Activated CD8-positive, alpha-beta T cell treated with anti-CD3 and anti-CD28 coated beads, Interleukin-2, amount 10 ng/mL, durations not matched to agents 7 days and 5 days (primary cell): ENCODE measurements around the gene WWOX. TPM values are rescaled to one million over a fixed set of nuclear protein-coding genes. Genes with fewer than 3 reads are reported as not detected.

Source experiments
- ATAC-seq: fragments of 150-1000 bp; cut with Tn5 transposase; one replicate; pipeline ENCODE4 v1.10.0; 2021; ENCODE audit warnings: moderate library complexity
- CTCF ChIA-PET: fragments of 350-600 bp; sonication (Branson Sonifier 250); formaldehyde crosslinking; loops from one replicate; lab custom pipeline; 2021; ENCODE audit warnings: antibody characterized with exemption; lab: Charles Lee
- POLR2A ChIA-PET: fragments of 350-600 bp; sonication (Branson Sonifier 250); formaldehyde crosslinking; loops from one replicate; lab custom pipeline; 2021; ENCODE audit warnings: antibody characterized with exemption; lab: Charles Lee
- DNase-seq: peaks from one replicate; pipeline ENCODE4 v3.0.0-alpha.2; 2020
- H3K27ac Mint-ChIP-seq: one replicate; pipeline ENCODE4 v1.8.0; 2021; ENCODE audit warnings: mild to moderate bottlenecking, mixed read lengths
- H3K27me3 Mint-ChIP-seq: one replicate; pipeline ENCODE4 v1.8.0; 2021; ENCODE audit warnings: low read depth, mixed read lengths
- H3K36me3 Mint-ChIP-seq: one replicate; pipeline ENCODE4 v1.8.0; 2021; ENCODE audit warnings: low read depth, mixed read lengths
- H3K4me1 Mint-ChIP-seq: one replicate; pipeline ENCODE4 v1.8.0; 2021; ENCODE audit warnings: low read depth, mixed read lengths
- H3K4me3 Mint-ChIP-seq: one replicate; pipeline ENCODE4 v1.8.0; 2021; ENCODE audit warnings: mild to moderate bottlenecking, mixed read lengths
- H3K9me3 Mint-ChIP-seq: one replicate; pipeline ENCODE4 v1.8.0; 2022; ENCODE audit warnings: mixed read lengths; ENCODE audit not compliant: insufficient read depth
- total RNA-seq, 2 experiments: library from RNA; stranded (reverse); gene quantifications; one replicate each; pipeline ENCODE4 v1.2.3, GENCODE V29; 2021

The WWOX gene
- total RNA-seq, 2 experiments from 2014 or later = 34.4 to 34.9 TPM

- H3K27ac Mint-ChIP-seq = no peak overlapping the region
- ATAC-seq = no peak
- H3K4me1 Mint-ChIP-seq = peaks cover 4% of the 10 kb centered on the region
- POLR2A ChIA-PET = interaction anchor here (0.6 kb wide), 1 partner anchor 89 kb away, joined by 3 read pairs; no protein-coding TSS in a partner anchor
- H3K36me3 Mint-ChIP-seq = no peaks in the 10 kb centered on the region
- H3K27me3 Mint-ChIP-seq = no peaks in the 10 kb centered on the region
- DNase-seq = no peak
- H3K9me3 Mint-ChIP-seq = no peaks in the 10 kb centered on the region
- no peak overlapping the region for H3K4me3 Mint-ChIP-seq
- CTCF ChIA-PET = no interaction called here
These were observed 789.9 kb downstream of the WWOX start for GRCh38 chr16:78889346-78889745.

GRCh38 chr16:78890373-78890895 is 791.0 kb downstream of the WWOX start:
- DNase-seq = no peak
- ChIA-PET CTCF (no interaction called here), POLR2A (interaction anchor here (0.7 kb wide), 1 partner anchor 274 kb away, joined by 3 read pairs; no protein-coding TSS in a partner anchor)
- Mint-ChIP-seq H3K9me3 (no peaks in the 10 kb centered on the region), H3K27ac (no peak overlapping the region), H3K4me3 (no peak overlapping the region), H3K4me1 (peaks cover 4% of the 10 kb centered on the region), H3K27me3 (no peaks in the 10 kb centered on the region), H3K36me3 (no peaks in the 10 kb centered on the region)
- ATAC-seq = no peak

GRCh38 chr16:78892951-78893733 is 793.7 kb downstream of the WWOX start:
- DNase-seq = no peak
- Mint-ChIP-seq H3K9me3 (no peaks in the 10 kb centered on the region), H3K27ac (no peak overlapping the region), H3K4me1 (peaks cover 4% of the 10 kb centered on the region), H3K4me3 (no peak overlapping the region), H3K27me3 (no peaks in the 10 kb centered on the region), H3K36me3 (no peaks in the 10 kb centered on the region)
- POLR2A ChIA-PET = no interaction called here
- CTCF ChIA-PET = no interaction called here
- no peak for ATAC-seq

GRCh38 chr16:78894886-78895285 is 795.4 kb downstream of the WWOX start:
- CTCF ChIA-PET = no interaction called here
- H3K36me3 Mint-ChIP-seq = no peaks in the 10 kb centered on the region
- ATAC-seq (no peak), DNase-seq (no peak)
- no peaks in the 10 kb centered on the region for H3K9me3 Mint-ChIP-seq
- H3K4me3 Mint-ChIP-seq = no peak overlapping the region
- H3K27ac Mint-ChIP-seq = no peak overlapping the region
- no peaks in the 10 kb centered on the region for H3K27me3 Mint-ChIP-seq
- POLR2A ChIA-PET = interaction anchor here (1.6 kb wide), 1 partner anchor 117 kb away, joined by 6 read pairs; no protein-coding TSS in a partner anchor
- peaks cover 4% of the 10 kb centered on the region for H3K4me1 Mint-ChIP-seq

- DNase-seq (no peak), ATAC-seq (no peak)
- H3K4me3 Mint-ChIP-seq = no peak overlapping the region
- CTCF ChIA-PET = no interaction called here
- POLR2A ChIA-PET = interaction anchor here (1.0 to 1.6 kb wide), 2 partner anchors 117 to 704 kb away, joined by 4 to 6 read pairs; no protein-coding TSS in a partner anchor
- H3K27ac Mint-ChIP-seq = peak overlapping the region; percentile 60
- no peaks in the 10 kb centered on the region for H3K27me3 Mint-ChIP-seq
- no peaks in the 10 kb centered on the region for H3K9me3 Mint-ChIP-seq
- H3K4me1 Mint-ChIP-seq = no peaks in the 10 kb centered on the region
- no peaks in the 10 kb centered on the region for H3K36me3 Mint-ChIP-seq
These were observed 796.2 kb downstream of the WWOX start for GRCh38 chr16:78895681-78896080.

- no peaks in the 10 kb centered on the region for H3K27me3 Mint-ChIP-seq
- H3K4me3 Mint-ChIP-seq = no peak overlapping the region
- CTCF ChIA-PET = no interaction called here
- H3K9me3 Mint-ChIP-seq = no peaks in the 10 kb centered on the region
- ATAC-seq (no peak), DNase-seq (no peak)
- H3K4me1 Mint-ChIP-seq = no peaks in the 10 kb centered on the region
- no peak overlapping the region for H3K27ac Mint-ChIP-seq
- H3K36me3 Mint-ChIP-seq = no peaks in the 10 kb centered on the region
- POLR2A ChIA-PET = interaction anchor here (1.0 to 1.6 kb wide), 2 partner anchors 118 to 703 kb away, joined by 4 to 6 read pairs; no protein-coding TSS in a partner anchor
These were observed 796.8 kb downstream of the WWOX start for GRCh38 chr16:78896280-78896679.

- Mint-ChIP-seq H3K4me3 (no peak overlapping the region), H3K4me1 (no peaks in the 10 kb centered on the region), H3K36me3 (no peaks in the 10 kb centered on the region), H3K27me3 (no peaks in the 10 kb centered on the region), H3K9me3 (no peaks in the 10 kb centered on the region), H3K27ac (no peak overlapping the region)
- ChIA-PET CTCF (no interaction called here), POLR2A (no interaction called here)
- ATAC-seq = no peak
- no peak for DNase-seq
These were observed 797.8 kb downstream of the WWOX start for GRCh38 chr16:78897299-78897698.

- ChIA-PET POLR2A (interaction anchor here (1.2 kb wide), 1 partner anchor 122 kb away, joined by 4 read pairs; no protein-coding TSS in a partner anchor), CTCF (no interaction called here)
- Mint-ChIP-seq H3K9me3 (no peaks in the 10 kb centered on the region), H3K27me3 (no peaks in the 10 kb centered on the region), H3K4me1 (no peaks in the 10 kb centered on the region), H3K4me3 (no peak overlapping the region), H3K27ac (no peak overlapping the region), H3K36me3 (no peaks in the 10 kb centered on the region)
- DNase-seq (no peak), ATAC-seq (no peak)
These were observed 800.8 kb downstream of the WWOX start for GRCh38 chr16:78900044-78900811.

GRCh38 chr16:78900966-78901365 is 801.5 kb downstream of the WWOX start:
- Mint-ChIP-seq H3K4me3 (no peak overlapping the region), H3K36me3 (no peaks in the 10 kb centered on the region), H3K4me1 (no peaks in the 10 kb centered on the region), H3K27ac (no peak overlapping the region), H3K27me3 (no peaks in the 10 kb centered on the region), H3K9me3 (no peaks in the 10 kb centered on the region)
- no peak for ATAC-seq
- ChIA-PET POLR2A (interaction anchor here (1.2 kb wide), 1 partner anchor 123 kb away, joined by 4 read pairs; no protein-coding TSS in a partner anchor), CTCF (no interaction called here)
- no peak for DNase-seq

- ChIA-PET POLR2A (no interaction called here), CTCF (no interaction called here)
- Mint-ChIP-seq H3K27ac (no peak overlapping the region), H3K9me3 (no peaks in the 10 kb centered on the region), H3K4me1 (no peaks in the 10 kb centered on the region), H3K36me3 (no peaks in the 10 kb centered on the region), H3K27me3 (no peaks in the 10 kb centered on the region), H3K4me3 (no peak overlapping the region)
- DNase-seq (no peak), ATAC-seq (no peak)
These were observed 802.9 kb downstream of the WWOX start for GRCh38 chr16:78902321-78902720.

- Mint-ChIP-seq H3K27me3 (no peaks in the 10 kb centered on the region), H3K4me1 (no peaks in the 10 kb centered on the region), H3K36me3 (no peaks in the 10 kb centered on the region), H3K4me3 (no peak overlapping the region), H3K9me3 (no peaks in the 10 kb centered on the region), H3K27ac (no peak overlapping the region)
- CTCF ChIA-PET = no interaction called here
- POLR2A ChIA-PET = no interaction called here
- ATAC-seq (no peak), DNase-seq (no peak)
These were observed 803.8 kb downstream of the WWOX start for GRCh38 chr16:78903237-78903636.

- POLR2A ChIA-PET = no interaction called here
- H3K4me1 Mint-ChIP-seq = no peaks in the 10 kb centered on the region
- no peak for ATAC-seq
- DNase-seq = no peak
- H3K36me3 Mint-ChIP-seq = no peaks in the 10 kb centered on the region
- no peaks in the 10 kb centered on the region for H3K9me3 Mint-ChIP-seq
- H3K27ac Mint-ChIP-seq = no peak overlapping the region
- CTCF ChIA-PET = no interaction called here
- H3K27me3 Mint-ChIP-seq = no peaks in the 10 kb centered on the region
- H3K4me3 Mint-ChIP-seq = no peak overlapping the region
These were observed 804.4 kb downstream of the WWOX start for GRCh38 chr16:78903843-78904242.
